ENCODE data around the gene TEAD1. TPM values are rescaled to one million over a fixed set of nuclear protein-coding genes. Genes with fewer than 3 reads are reported as not detected.
A peak's percentile ranks its signal among the peaks of the same experiment; 100 is the strongest.

TEAD1 gene
- total RNA-seq, 4 donors from 2014 or later: 184 to 272 (median 208) TPM

DNA sequence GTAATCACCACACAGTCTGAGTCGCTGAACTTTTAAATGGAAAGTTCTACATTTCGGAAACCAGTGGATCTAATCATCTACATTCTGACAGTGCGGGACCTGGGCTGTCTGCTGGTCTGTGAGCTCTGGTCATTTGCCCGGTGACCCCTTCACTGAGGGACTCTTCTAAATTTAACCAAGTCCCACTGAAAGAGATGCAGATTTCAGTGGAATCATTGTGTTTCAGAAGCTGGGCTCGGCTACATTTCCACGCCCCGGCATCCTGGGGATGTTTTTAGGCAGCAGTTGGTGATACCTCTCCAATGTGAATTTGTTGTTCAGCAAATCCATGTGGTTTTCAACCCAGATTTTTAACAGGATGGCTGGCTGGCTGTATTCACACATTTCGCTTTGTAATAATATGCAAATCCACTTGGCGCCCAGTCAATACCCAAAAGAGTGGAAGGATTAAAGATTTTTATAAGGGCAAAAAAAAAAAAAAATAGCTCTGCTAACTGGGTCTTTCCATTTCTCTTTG lies 189.4 kb downstream of the TEAD1 start:
- Histone ChIP-seq H3K9me3 (no peaks in the 10 kb centered on the region), H3K36me3 (no peaks in the 10 kb centered on the region), H3K27me3 (no peaks in the 10 kb centered on the region), H3K27ac (peak overlapping the region; percentile 30 to 64 (median 49)), H3K4me3 (no peak overlapping the region), H3K4me1 (peaks cover 3 to 57% (median 11%) of the 10 kb centered on the region in 3 donors)
- TF ChIP-seq, protein P1, sequence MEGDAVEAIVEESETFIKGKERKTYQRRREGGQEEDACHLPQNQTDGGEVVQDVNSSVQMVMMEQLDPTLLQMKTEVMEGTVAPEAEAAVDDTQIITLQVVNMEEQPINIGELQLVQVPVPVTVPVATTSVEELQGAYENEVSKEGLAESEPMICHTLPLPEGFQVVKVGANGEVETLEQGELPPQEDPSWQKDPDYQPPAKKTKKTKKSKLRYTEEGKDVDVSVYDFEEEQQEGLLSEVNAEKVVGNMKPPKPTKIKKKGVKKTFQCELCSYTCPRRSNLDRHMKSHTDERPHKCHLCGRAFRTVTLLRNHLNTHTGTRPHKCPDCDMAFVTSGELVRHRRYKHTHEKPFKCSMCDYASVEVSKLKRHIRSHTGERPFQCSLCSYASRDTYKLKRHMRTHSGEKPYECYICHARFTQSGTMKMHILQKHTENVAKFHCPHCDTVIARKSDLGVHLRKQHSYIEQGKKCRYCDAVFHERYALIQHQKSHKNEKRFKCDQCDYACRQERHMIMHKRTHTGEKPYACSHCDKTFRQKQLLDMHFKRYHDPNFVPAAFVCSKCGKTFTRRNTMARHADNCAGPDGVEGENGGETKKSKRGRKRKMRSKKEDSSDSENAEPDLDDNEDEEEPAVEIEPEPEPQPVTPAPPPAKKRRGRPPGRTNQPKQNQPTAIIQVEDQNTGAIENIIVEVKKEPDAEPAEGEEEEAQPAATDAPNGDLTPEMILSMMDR (IDR thresholded peaks at IDR 0.05): no peak
- TF ChIP-seq POLR2A (IDR thresholded peaks at IDR 0.05) (no peak), EP300 (IDR thresholded peaks at IDR 0.05) (no peak), POLR2AphosphoS5 (IDR thresholded peaks at IDR 0.05) (no peak)
- no peak for ATAC-seq
- 50 to 60% methylated on average over 7 to 9 of the region's 9 CpGs for WGBS, 2 donors (ENCODE audit: low coverage in 1 of 2)

DNA sequence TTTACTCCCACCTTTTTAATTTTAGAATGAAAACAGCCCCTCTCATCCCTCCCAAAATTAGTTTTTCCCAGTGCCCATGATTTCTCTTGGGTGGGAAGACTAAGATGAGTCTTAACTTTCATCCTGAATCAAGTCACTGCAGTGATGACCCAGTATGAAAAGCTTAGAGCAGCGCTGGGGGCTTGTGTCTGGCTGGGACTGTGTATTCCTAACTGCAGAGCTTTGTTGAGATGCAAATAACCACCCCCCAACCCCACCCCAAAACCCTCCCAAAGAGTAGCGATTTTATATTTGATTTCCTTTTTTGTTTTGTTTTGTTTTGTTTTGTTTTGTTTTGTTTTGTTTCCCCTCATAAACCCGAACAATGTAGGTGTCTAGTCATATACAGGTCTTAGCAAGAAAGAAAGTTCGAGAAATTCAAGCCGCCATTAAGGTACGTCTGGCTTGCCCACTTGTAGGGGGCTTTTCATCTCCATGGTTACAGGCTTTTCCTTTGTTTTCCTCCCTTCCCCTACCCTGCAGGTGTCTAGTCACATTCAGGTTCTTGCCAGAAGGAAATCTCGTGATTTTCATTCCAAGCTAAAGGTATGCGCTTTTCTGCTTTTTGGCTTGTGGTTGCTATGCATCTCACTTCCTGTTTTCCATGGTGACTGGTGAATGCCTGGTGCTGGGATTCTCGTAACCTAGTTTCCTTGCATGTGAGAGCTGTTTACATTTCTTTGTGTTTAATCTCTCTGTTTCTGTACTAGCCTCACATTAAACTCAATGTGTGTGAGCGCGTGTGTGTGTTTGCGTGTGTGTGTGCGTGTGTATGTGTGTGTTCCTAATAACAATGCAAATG lies 190.3 kb downstream of the TEAD1 start:
- peak; percentile 57 for TF ChIP-seq POLR2AphosphoS5 (IDR thresholded peaks at IDR 0.05)
- TF ChIP-seq EP300 (IDR thresholded peaks at IDR 0.05): no peak
- TF ChIP-seq POLR2A (IDR thresholded peaks at IDR 0.05): no peak
- Histone ChIP-seq H3K27me3 (no peaks in the 10 kb centered on the region), H3K4me1 (peaks cover 3 to 57% (median 11%) of the 10 kb centered on the region in 3 donors), H3K4me3 (no peak overlapping the region), H3K36me3 (no peaks in the 10 kb centered on the region), H3K27ac (peak overlapping the region in 2 of 4 donors; percentile 4 to 5), H3K9me3 (no peaks in the 10 kb centered on the region)
- 44 to 57% methylated on average over 10 to 13 of the region's 13 CpGs for WGBS, 2 donors (ENCODE audit: low coverage in 1 of 2)
- peak; percentile 61 for ATAC-seq

DNA sequence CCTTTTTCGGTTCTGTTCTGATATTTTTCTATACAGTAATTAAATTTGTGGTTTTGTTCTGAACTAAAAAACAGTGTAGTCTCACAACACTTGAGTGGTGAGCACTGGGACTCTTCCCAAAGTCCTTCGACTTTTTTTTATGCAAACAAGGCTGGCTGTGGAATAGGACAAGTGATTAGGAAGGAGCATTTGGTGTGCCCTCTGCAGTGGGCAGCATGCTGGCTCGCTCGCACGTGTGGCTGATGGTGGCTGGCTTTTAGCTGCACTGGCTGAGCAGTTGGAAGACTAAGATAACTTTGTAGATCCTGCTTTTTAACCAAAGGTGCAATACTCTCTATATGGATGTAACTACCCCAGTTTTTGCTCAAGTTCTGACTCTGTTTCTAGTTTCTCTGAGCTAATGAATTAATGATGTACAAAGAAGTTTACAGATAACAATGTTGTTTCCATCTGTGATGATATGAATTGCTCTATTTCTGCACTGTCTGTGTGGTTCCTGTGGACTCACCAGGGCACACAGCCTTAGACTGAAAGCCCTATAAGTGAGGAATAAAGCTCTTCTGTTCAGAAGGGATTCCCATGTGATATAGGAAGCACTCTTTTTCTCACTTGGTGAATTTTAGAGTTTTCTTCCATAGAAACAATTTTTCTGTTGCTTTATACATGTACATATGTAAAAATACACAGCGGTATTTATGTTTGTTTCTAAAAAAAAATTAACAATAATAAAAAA lies 191.8 kb downstream of the TEAD1 start:
- no peak for ATAC-seq
- no peak for TF ChIP-seq POLR2A (IDR thresholded peaks at IDR 0.05)
- no peak for TF ChIP-seq EP300 (IDR thresholded peaks at IDR 0.05)
- no peak for TF ChIP-seq POLR2AphosphoS5 (IDR thresholded peaks at IDR 0.05)
- TF ChIP-seq, protein P1 (IDR thresholded peaks at IDR 0.05): no peak
- Histone ChIP-seq H3K4me3 (no peak overlapping the region), H3K9me3 (no peaks in the 10 kb centered on the region), H3K36me3 (no peaks in the 10 kb centered on the region), H3K4me1 (peaks cover 3 to 57% (median 11%) of the 10 kb centered on the region in 3 donors), H3K27me3 (no peaks in the 10 kb centered on the region), H3K27ac (no peak overlapping the region)
- WGBS, 2 donors (ENCODE audit: low coverage in 1 of 2): 62 to 89% methylated on average over 5 to 6 of the region's 6 CpGs

- Histone ChIP-seq H3K27me3 (no peaks in the 10 kb centered on the region), H3K36me3 (no peaks in the 10 kb centered on the region), H3K9me3 (no peaks in the 10 kb centered on the region), H3K4me1 (peaks cover 0 to 57% (median 8%) of the 10 kb centered on the region in 3 donors), H3K27ac (no peak overlapping the region), H3K4me3 (no peak overlapping the region)
- TF ChIP-seq EP300 (IDR thresholded peaks at IDR 0.05): no peak
- no peak for TF ChIP-seq POLR2A (IDR thresholded peaks at IDR 0.05)
- no peak for TF ChIP-seq POLR2AphosphoS5 (IDR thresholded peaks at IDR 0.05)
- TF ChIP-seq, protein P1 (IDR thresholded peaks at IDR 0.05): no peak
- WGBS, 2 donors (ENCODE audit: low coverage in 1 of 2): 50% methylated on average over 2 of the region's 2 CpGs; no CpG with 5 or more reads in 1 of the 2 donors
- ATAC-seq: no peak
Measured at GRCh38 chr11:12867531-12867930, 193.3 kb downstream of the TEAD1 start.

All from gastroesophageal sphincter (tissue), 4 donors.